KOPT-K1 (cell line): ENCODE results near the gene NNMT.

ENCODE experiments used
- H3K27ac ChIP-seq: fragments of 200-600 bp; sonication (generic); 2 replicates; pipeline ENCODE4 v1.5.1; 2016; ENCODE audit warnings: antibody characterized with exemption, mild to moderate bottlenecking, low read depth, low read length; ENCODE audit not compliant: poor library complexity, severe bottlenecking
- H3K36me3 ChIP-seq: fragments of 200-600 bp; sonication (generic); 2 replicates; pipeline ENCODE4 v1.5.1; 2017; ENCODE audit warnings: antibody characterized with exemption, mild to moderate bottlenecking, low read length, moderate library complexity; ENCODE audit not compliant: insufficient read depth
- H3K9me3 ChIP-seq: fragments of 200-600 bp; sonication (generic); 2 replicates; pipeline ENCODE4 v1.5.1; 2017; ENCODE audit warnings: antibody characterized with exemption, low read length, mild to moderate bottlenecking; ENCODE audit not compliant: insufficient read depth, poor library complexity, severe bottlenecking

The NNMT gene

GRCh38 chr11:114273890-114274635, 22.1 kb upstream of the NNMT start:
- Histone ChIP-seq H3K9me3 (no peaks in the 10 kb centered on the region), H3K27ac (no peak overlapping the region), H3K36me3 (no peaks in the 10 kb centered on the region)

GRCh38 chr11:114274637-114275036, 21.6 kb upstream of the NNMT start:
- Histone ChIP-seq H3K36me3 (no peaks in the 10 kb centered on the region), H3K9me3 (no peaks in the 10 kb centered on the region), H3K27ac (no peak overlapping the region)

- H3K9me3 ChIP-seq = no peaks in the 10 kb centered on the region
- no peak overlapping the region for H3K27ac ChIP-seq
- no peaks in the 10 kb centered on the region for H3K36me3 ChIP-seq
These were observed 20.9 kb upstream of the NNMT start for GRCh38 chr11:114275280-114275679.

- no peaks in the 10 kb centered on the region for H3K36me3 ChIP-seq
- no peaks in the 10 kb centered on the region for H3K9me3 ChIP-seq
- H3K27ac ChIP-seq = no peak overlapping the region
These were observed 20.1 kb upstream of the NNMT start for GRCh38 chr11:114276077-114276476.

- Histone ChIP-seq H3K27ac (no peak overlapping the region), H3K9me3 (no peaks in the 10 kb centered on the region), H3K36me3 (no peaks in the 10 kb centered on the region)
These were observed 18.4 kb upstream of the NNMT start for GRCh38 chr11:114277637-114278341.

- no peaks in the 10 kb centered on the region for H3K9me3 ChIP-seq
- H3K36me3 ChIP-seq = no peaks in the 10 kb centered on the region
- no peak overlapping the region for H3K27ac ChIP-seq
These were observed 17.7 kb upstream of the NNMT start for GRCh38 chr11:114278342-114279065.

- Histone ChIP-seq H3K36me3 (no peaks in the 10 kb centered on the region), H3K27ac (no peak overlapping the region)
These were observed 16.2 kb upstream of the NNMT start for GRCh38 chr11:114279792-114280546.

GRCh38 chr11:114280696-114281095, 15.5 kb upstream of the NNMT start:
- Histone ChIP-seq H3K36me3 (no peaks in the 10 kb centered on the region), H3K27ac (no peak overlapping the region), H3K9me3 (no peaks in the 10 kb centered on the region)

More at GRCh38 chr11:114279792-114280546, 16.2 kb upstream of the NNMT start:
- no peaks in the 10 kb centered on the region for H3K9me3 ChIP-seq

- H3K27ac ChIP-seq = no peak overlapping the region
- no peaks in the 10 kb centered on the region for H3K9me3 ChIP-seq
- H3K36me3 ChIP-seq = no peaks in the 10 kb centered on the region
These were observed 14.7 kb upstream of the NNMT start for GRCh38 chr11:114281388-114281956.

GRCh38 chr11:114282488-114282887, 13.7 kb upstream of the NNMT start:
- H3K27ac ChIP-seq = no peak overlapping the region
- no peaks in the 10 kb centered on the region for H3K36me3 ChIP-seq

GRCh38 chr11:114283422-114283821, 12.8 kb upstream of the NNMT start:
- no peaks in the 10 kb centered on the region for H3K9me3 ChIP-seq
- H3K27ac ChIP-seq = no peak overlapping the region
- no peaks in the 10 kb centered on the region for H3K36me3 ChIP-seq

More at GRCh38 chr11:114282488-114282887, 13.7 kb upstream of the NNMT start:
- no peaks in the 10 kb centered on the region for H3K9me3 ChIP-seq

- Histone ChIP-seq H3K36me3 (no peaks in the 10 kb centered on the region), H3K27ac (no peak overlapping the region), H3K9me3 (no peaks in the 10 kb centered on the region)
These were observed 12.2 kb upstream of the NNMT start for GRCh38 chr11:114284021-114284420.

- no peak overlapping the region for H3K27ac ChIP-seq
- no peaks in the 10 kb centered on the region for H3K36me3 ChIP-seq
These were observed 11.3 kb upstream of the NNMT start for GRCh38 chr11:114284914-114285313.

GRCh38 chr11:114285599-114285998, 10.6 kb upstream of the NNMT start:
- Histone ChIP-seq H3K9me3 (no peaks in the 10 kb centered on the region), H3K27ac (no peak overlapping the region), H3K36me3 (no peaks in the 10 kb centered on the region)

More at GRCh38 chr11:114284914-114285313, 11.3 kb upstream of the NNMT start:
- no peaks in the 10 kb centered on the region for H3K9me3 ChIP-seq
